Subcutaneous adipose tissue (tissue), 4 donors: Measurements from ENCODE around the gene TVP23A. TPM values are rescaled to one million over a fixed set of nuclear protein-coding genes. Genes with fewer than 3 reads are reported as not detected.

ENCODE experiments used
- CTCF ChIP-seq: fragments of 450-650 bp; IDR thresholded peaks from one replicate; pipeline ENCODE4 v1.5.1; 2016; ENCODE audit warnings: low read depth, mild to moderate bottlenecking, control low read depth, antibody characterized with exemption, moderate library complexity
- total RNA-seq, 4 donors: library from RNA; depleted of rRNA; stranded (reverse); fragments of >200 nt; gene quantifications; one replicate each; pipeline ENCODE4 v1.1.0, GENCODE V29; 2016

TVP23A gene
- total RNA-seq, 4 donors from 2014 or later = 0.34 TPM; not detected in 3

GRCh38 chr16:10741844-10742243 lies 76.8 kb downstream of the TVP23A start:
- no peak for TF ChIP-seq CTCF

- TF ChIP-seq CTCF = no peak
Observed at GRCh38 chr16:10740845-10741208, 77.8 kb downstream of the TVP23A start.

- no peak for TF ChIP-seq CTCF
Observed at GRCh38 chr16:10740000-10740844, 78.4 kb downstream of the TVP23A start.

- no peak for TF ChIP-seq CTCF
Observed at GRCh38 chr16:10738231-10739077, 80.1 kb downstream of the TVP23A start.

GRCh38 chr16:10737068-10737625 lies 81.4 kb downstream of the TVP23A start:
- no peak for TF ChIP-seq CTCF

- no peak for TF ChIP-seq CTCF
Observed at GRCh38 chr16:10731790-10732189, 86.8 kb downstream of the TVP23A start.
